Tibial nerve (tissue), 3 donors: ENCODE results near the gene SERPINE1.

Experiments used
- CTCF ChIP-seq, 5 experiments: fragments of 200-600 bp in 3 of 5; fragments of 450-650 bp in 2 of 5; sonication (generic) in 3 of 5; IDR thresholded peaks; one replicate each; pipeline ENCODE4 v1.5.1; 2016 to 2019; ENCODE audit warnings: antibody characterized with exemption in 5 of 5, mild to moderate bottlenecking in 3 of 5, moderate library complexity in 2 of 5
- POLR2A ChIP-seq, 2 donors: fragments of 450-650 bp; IDR thresholded peaks; one replicate each; pipeline ENCODE4 v1.6.1; 2017; ENCODE audit warnings: antibody characterized with exemption in 2 of 2, mild to moderate bottlenecking in 2 of 2, moderate library complexity in 2 of 2

DNA sequence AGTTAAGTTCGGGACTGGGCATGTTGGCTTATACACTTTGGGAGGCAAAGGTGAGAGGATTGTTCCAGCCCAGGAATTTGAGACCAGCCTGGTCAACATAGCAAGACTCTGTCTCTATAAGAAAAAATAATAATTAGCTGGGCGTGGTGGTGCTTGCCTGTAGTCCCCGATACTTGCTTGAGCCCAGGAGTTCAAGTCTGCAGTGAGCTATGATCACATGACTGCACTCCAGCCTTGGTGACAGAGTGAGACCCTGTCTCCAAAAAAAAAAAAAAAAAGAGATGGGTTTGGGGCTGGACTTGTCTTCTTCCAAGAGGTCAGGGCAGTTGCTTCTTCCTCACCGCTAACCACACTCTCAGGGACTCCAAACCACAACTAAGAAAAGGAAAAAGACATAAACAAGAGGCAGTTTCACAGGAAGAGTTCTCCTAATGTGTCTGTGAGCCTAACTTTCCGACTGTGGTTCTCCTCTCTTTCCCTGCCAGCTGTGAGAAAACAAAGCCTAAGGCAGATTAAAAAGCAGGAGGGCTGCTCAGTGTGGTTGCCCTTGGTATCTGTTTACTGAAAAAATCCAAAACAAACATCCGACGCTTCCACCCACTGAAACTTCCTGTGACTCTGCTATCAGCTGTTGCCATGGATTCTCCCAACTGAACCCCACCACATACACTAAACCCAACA lies 2.4 kb upstream of the SERPINE1 start:
- TF ChIP-seq CTCF (IDR thresholded peaks at IDR 0.05) (no peak), POLR2A (IDR thresholded peaks at IDR 0.05) (no peak)
